Measurements from ENCODE around the gene CASP9. TPM values are rescaled to one million over a fixed set of nuclear protein-coding genes. Genes with fewer than 3 reads are reported as not detected.

Gene CASP9
- polyA plus RNA-seq, 1 experiment: 10.4 TPM

DNA sequence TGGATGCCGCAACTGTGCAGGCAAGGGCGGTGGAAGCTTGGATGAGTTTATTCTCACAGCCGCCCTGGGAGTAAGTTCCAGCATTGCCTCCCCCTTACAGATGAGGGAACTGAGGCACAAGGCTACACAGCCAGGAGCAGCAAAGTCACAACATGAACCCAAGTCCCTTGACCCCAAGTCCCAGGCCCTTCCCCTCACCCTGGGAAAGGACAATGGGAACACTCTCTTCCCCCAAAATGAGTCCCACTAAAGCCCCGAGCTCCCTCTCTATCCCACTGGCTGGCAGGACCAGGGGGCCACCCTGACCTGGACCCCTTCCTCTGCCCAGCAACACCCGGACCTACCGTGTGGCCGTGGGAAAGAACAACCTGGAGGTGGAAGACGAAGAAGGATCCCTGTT, 81.9 kb downstream of the CASP9 start:
- Histone ChIP-seq H3K4me3 (ENCODE audit: low read depth, low read length) (no peak overlapping the region), H3K27ac (ENCODE audit: low read depth, low read length) (no peak overlapping the region), H3K27me3 (ENCODE audit: control insufficient read depth, insufficient read depth, low read length) (peaks cover 9% of the 10 kb centered on the region), H3K9me3 (ENCODE audit: control insufficient read depth, insufficient read depth, low read length) (no peaks in the 10 kb centered on the region; the same call in 1 of the 2 replicates)
- no peak for DNase-seq (ENCODE audit: low read depth, low spot score)
- ChIA-PET POLR2A (no interaction called here), CTCF (interaction anchor here (2.4 kb wide), 1 partner anchor 11 kb away, joined by 12 read pairs; no protein-coding TSS in a partner anchor)
- TF ChIP-seq, protein P1, sequence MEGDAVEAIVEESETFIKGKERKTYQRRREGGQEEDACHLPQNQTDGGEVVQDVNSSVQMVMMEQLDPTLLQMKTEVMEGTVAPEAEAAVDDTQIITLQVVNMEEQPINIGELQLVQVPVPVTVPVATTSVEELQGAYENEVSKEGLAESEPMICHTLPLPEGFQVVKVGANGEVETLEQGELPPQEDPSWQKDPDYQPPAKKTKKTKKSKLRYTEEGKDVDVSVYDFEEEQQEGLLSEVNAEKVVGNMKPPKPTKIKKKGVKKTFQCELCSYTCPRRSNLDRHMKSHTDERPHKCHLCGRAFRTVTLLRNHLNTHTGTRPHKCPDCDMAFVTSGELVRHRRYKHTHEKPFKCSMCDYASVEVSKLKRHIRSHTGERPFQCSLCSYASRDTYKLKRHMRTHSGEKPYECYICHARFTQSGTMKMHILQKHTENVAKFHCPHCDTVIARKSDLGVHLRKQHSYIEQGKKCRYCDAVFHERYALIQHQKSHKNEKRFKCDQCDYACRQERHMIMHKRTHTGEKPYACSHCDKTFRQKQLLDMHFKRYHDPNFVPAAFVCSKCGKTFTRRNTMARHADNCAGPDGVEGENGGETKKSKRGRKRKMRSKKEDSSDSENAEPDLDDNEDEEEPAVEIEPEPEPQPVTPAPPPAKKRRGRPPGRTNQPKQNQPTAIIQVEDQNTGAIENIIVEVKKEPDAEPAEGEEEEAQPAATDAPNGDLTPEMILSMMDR (IDR thresholded peaks at IDR 0.05; ENCODE audit: low read depth, low read length): no peak

Small RNAs within 50 kb of the gene (small RNA-seq; reads per million reads assigned to genes)
- gene SCARNA21B (ENCODE audit: insufficient read length, low read depth): not detected

Other genes with a start within 250 kb of the CASP9 start
- gene EFHD2, start 114.3 kb downstream of the CASP9 start, polyA plus RNA-seq (2011; rRNA removed): 30.4 and 35.7 TPM in 2 replicates
- not detected in 2 replicates for gene CTRC, start 85.8 kb downstream of the CASP9 start, polyA plus RNA-seq (2011; rRNA removed)
- gene CELA2A, start 67.5 kb downstream of the CASP9 start, polyA plus RNA-seq (2011; rRNA removed): not detected in 2 replicates
- gene CELA2B, start 48.1 kb downstream of the CASP9 start, polyA plus RNA-seq (2011; rRNA removed): not detected in 2 replicates
- 14.0 and 18.4 TPM in 2 replicates for gene DNAJC16, start 2.6 kb upstream of the CASP9 start, polyA plus RNA-seq (2011; rRNA removed)
- 0.68 and 0.74 TPM in 2 replicates for gene AGMAT, start 60.8 kb upstream of the CASP9 start, polyA plus RNA-seq (2011; rRNA removed)
- gene DDI2, start 93.2 kb upstream of the CASP9 start, polyA plus RNA-seq (2011; rRNA removed): 7.8 and 8.7 TPM in 2 replicates
- gene PLEKHM2, start 160.1 kb upstream of the CASP9 start, polyA plus RNA-seq (2011; rRNA removed): 24.4 and 37.1 TPM in 2 replicates
- gene SLC25A34, start 212.0 kb upstream of the CASP9 start, polyA plus RNA-seq (2011; rRNA removed): 0.46 and 0.60 TPM in 2 replicates
- not detected in 2 replicates for gene TMEM82, start 218.3 kb upstream of the CASP9 start, polyA plus RNA-seq (2011; rRNA removed)
- gene FBLIM1, start 234.6 kb upstream of the CASP9 start, polyA plus RNA-seq (2011; rRNA removed): 122 and 143 TPM in 2 replicates